ENCODE data around the gene PRKG1. TPM values are rescaled to one million over a fixed set of nuclear protein-coding genes. Genes with fewer than 3 reads are reported as not detected.

Gene PRKG1
- total RNA-seq, 2 experiments from 2014 or later = not detected

DNA sequence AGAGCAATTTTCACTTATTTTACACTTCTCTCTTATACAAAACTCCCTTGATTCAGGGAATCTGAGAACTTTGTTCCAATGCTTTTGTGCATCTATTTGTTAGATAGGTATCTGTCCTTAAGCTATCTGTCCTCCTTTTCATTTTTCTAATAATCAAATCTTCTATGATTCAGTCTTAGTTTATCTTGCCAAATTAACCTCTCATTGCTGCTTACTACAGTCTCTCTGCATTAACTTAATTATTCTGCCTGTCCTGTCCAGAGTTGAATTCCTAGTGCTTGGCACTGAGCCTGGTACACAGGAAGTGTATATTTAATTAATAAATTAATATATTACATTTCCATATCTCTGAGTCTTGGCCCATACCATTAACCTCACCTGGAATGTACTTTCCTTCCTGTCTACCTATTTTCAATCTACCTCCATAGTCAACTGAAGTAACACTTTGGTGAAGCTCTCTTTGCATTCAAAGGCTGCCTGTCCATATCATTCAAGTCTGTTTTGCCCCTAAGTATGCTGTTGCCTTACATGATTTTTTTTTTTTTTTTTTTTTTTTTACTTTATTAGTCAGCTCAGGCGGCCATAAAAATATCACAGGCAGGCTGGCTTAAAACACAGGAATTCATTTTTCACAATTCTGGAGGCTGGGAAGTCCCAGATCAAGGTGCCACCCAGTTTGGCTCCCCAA is 691.1 kb downstream of the PRKG1 start:
- Mint-ChIP-seq H3K4me3 (no peak overlapping the region), H3K9me3 (peaks cover 9% of the 10 kb centered on the region), H3K36me3 (ENCODE audit: low read depth) (no peaks in the 10 kb centered on the region), H3K4me1 (ENCODE audit: low read depth) (no peaks in the 10 kb centered on the region), H3K27ac (no peak overlapping the region), H3K27me3 (ENCODE audit: low read depth) (no peaks in the 10 kb centered on the region)
- CTCF ChIA-PET = interaction anchor here (0.6 to 1.4 kb wide), 3 partner anchors 9 to 54 kb away, joined by 3 to 4 read pairs (median 3); no protein-coding TSS in a partner anchor
- intact Hi-C loops (cut with micrococcal nuclease) = no loop called here
- no peak for DNase-seq

DNA sequence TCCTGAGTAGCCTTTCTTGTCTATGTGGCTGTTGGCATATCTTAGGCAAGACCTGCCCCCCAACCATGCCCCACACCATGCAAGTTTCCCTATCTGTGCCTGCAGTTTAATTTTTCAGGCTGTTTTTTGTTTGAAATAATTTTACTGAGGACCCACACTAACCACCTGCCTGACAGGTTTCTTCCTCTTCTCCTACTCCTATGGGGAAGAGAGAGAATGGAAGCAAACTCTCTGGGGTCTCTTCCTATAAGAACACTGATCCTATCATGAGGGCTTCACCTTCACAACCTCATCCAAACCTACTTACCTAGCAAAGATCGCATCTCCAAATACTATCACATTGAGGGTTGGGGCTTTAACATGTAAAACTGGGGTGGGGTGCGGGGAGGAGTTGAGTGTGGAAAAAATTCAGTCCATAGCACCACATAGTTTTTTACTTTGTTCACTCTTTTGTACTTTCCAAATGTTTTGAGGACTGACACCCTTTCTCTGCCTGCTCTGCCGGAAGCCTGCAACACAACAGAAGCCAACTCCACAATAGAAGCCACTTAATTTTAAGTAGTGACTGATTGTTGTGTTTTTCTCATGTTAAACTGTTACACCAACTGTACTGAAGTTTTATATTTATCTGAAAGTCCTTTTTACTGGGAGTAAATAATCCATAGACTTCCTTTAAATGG is 692.3 kb downstream of the PRKG1 start:
- no peak overlapping the region for H3K4me3 Mint-ChIP-seq
- intact Hi-C loops (cut with micrococcal nuclease) = no loop called here
- peaks cover 9% of the 10 kb centered on the region for H3K9me3 Mint-ChIP-seq
- H3K36me3 Mint-ChIP-seq (ENCODE audit: low read depth) = no peaks in the 10 kb centered on the region
- no peaks in the 10 kb centered on the region for H3K27me3 Mint-ChIP-seq (ENCODE audit: low read depth)
- CTCF ChIA-PET = no interaction called here
- no peak for DNase-seq
- H3K27ac Mint-ChIP-seq = no peak overlapping the region
- no peaks in the 10 kb centered on the region for H3K4me1 Mint-ChIP-seq (ENCODE audit: low read depth)

DNA sequence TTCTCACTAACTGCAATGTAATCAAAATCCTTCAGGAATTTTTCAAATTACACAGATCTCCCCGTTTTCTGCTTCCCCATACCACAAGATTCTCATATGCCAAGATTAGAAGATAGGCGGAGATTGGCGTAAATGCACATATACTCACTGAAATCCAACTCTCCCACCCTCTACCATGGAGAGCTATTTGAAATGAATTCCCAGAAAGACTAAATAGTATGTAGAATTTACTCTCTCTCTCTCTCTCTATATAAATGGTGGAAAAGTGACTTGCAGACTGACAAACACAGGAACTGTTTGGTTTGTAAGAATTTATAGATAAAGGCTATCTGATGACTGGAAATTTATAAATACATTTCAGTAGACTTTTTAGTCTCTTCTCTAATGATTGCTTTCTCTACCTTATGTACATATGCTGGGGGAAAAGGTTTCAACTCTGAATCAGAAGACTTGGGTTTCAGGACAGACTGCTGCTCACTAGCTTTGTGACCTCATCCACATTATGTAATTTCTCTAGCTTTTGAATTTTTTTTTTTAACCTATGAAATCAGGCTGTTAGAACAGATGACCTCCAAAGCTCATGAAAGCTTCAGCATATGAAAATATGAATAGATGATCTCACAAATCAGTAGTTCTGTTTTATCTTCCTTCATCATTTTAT is 692.9 kb downstream of the PRKG1 start:
- no peaks in the 10 kb centered on the region for H3K27me3 Mint-ChIP-seq (ENCODE audit: low read depth)
- no peaks in the 10 kb centered on the region for H3K36me3 Mint-ChIP-seq (ENCODE audit: low read depth)
- peaks cover 9% of the 10 kb centered on the region for H3K9me3 Mint-ChIP-seq
- DNase-seq = no peak
- intact Hi-C loops (cut with micrococcal nuclease) = no loop called here
- no peaks in the 10 kb centered on the region for H3K4me1 Mint-ChIP-seq (ENCODE audit: low read depth)
- CTCF ChIA-PET = no interaction called here
- no peak overlapping the region for H3K27ac Mint-ChIP-seq
- H3K4me3 Mint-ChIP-seq = no peak overlapping the region

DNA sequence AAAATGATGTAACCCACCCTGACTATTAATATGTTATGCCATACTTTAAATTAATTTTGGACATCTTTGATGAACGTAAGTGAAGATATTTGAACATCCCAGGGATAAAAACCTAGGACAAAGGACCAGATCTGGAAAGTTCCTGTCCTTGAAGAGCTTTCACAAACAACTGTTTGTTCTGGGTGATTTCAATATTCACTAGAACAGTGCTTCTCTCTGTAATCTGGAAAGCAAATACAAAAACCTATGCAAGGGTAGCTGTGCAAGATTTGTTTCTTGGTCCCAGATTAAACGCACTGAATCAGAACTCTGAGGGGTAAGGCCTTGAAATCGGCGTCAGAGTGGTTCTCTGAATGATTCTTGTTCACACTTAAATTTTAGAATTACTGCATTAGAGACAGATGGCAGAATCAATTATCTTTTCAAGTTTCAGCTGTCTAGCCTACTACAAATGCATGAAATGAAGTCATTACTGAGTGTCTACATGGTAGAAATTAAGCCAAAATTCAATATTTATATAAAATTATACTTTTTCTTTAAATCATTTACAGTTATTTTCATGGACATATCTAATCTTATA is 694.7 kb downstream of the PRKG1 start:
- Mint-ChIP-seq H3K27me3 (ENCODE audit: low read depth) (no peaks in the 10 kb centered on the region), H3K36me3 (ENCODE audit: low read depth) (no peaks in the 10 kb centered on the region), H3K4me1 (ENCODE audit: low read depth) (peaks cover 2% of the 10 kb centered on the region), H3K4me3 (no peak overlapping the region), H3K27ac (no peak overlapping the region), H3K9me3 (peaks cover 9% of the 10 kb centered on the region)
- CTCF ChIA-PET = no interaction called here
- intact Hi-C loops (cut with micrococcal nuclease) = no loop called here
- DNase-seq = no peak

DNA sequence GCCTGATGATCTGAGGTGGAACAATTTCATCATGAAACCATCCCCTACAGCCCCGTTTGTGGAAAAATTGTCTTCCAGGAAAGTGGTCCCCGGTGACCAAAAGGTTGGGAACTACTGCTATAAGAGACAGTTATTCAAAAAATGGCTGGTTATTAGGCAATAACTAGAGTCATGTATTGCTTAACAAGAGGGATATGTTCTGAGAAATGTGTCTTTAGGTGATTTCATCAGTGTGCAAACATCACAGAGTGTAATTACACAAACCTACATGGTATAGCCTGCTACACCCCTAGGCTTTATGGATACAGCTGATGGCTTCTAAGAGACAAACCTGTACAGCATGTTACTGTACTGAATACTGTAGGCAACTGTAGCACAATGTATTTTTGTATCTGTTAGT is 696.4 kb downstream of the PRKG1 start:
- no peak overlapping the region for H3K4me3 Mint-ChIP-seq
- intact Hi-C loops (cut with micrococcal nuclease) = no loop called here
- no peak for DNase-seq
- CTCF ChIA-PET = no interaction called here
- H3K36me3 Mint-ChIP-seq (ENCODE audit: low read depth) = no peaks in the 10 kb centered on the region
- no peak overlapping the region for H3K27ac Mint-ChIP-seq
- H3K9me3 Mint-ChIP-seq = peaks cover 9% of the 10 kb centered on the region
- peaks cover 2% of the 10 kb centered on the region for H3K4me1 Mint-ChIP-seq (ENCODE audit: low read depth)
- no peaks in the 10 kb centered on the region for H3K27me3 Mint-ChIP-seq (ENCODE audit: low read depth)

DNA sequence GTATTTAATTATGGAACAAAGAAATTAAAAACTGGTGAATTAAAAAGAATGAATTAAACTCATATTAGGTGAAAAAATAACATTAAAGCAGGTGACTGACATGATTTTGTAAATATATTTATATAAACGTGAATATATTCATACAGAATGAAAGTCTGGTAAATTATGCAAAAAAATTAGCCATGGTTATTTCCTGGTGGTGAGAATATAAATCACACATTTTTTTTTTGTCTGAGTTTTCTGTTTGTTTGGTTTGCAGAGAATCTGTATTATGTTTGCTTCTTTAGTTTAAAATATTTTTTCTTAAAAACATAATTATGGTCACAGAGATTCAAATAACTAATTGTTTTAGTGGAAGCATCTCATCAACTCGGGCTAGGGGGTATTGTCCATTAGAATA is 698.1 kb downstream of the PRKG1 start:
- no peak overlapping the region for H3K27ac Mint-ChIP-seq
- H3K4me1 Mint-ChIP-seq (ENCODE audit: low read depth) = peaks cover 2% of the 10 kb centered on the region
- H3K4me3 Mint-ChIP-seq = no peak overlapping the region
- DNase-seq = no peak
- no peaks in the 10 kb centered on the region for H3K36me3 Mint-ChIP-seq (ENCODE audit: low read depth)
- no peaks in the 10 kb centered on the region for H3K9me3 Mint-ChIP-seq
- intact Hi-C loops (cut with micrococcal nuclease) = no loop called here
- CTCF ChIA-PET = no interaction called here
- no peaks in the 10 kb centered on the region for H3K27me3 Mint-ChIP-seq (ENCODE audit: low read depth)

DNA sequence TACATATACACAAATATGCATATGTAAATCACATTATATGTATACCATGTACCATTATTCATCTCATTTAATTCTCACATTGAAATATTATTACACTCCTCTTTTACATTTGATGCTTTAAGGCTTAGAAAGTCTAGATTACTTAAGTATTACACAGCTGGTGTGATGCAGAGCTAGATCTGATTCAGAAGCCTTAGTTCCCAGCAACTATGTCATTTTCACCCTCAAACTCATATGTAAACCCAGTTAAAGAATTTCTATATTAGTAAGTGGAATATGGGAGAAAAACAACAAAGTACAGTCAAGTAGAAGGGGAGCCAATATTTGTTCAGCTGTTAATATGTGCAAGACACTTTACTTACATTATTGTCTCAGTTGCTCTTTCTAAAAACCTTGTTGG is 699.4 kb downstream of the PRKG1 start:
- intact Hi-C loops (cut with micrococcal nuclease) = no loop called here
- H3K27me3 Mint-ChIP-seq (ENCODE audit: low read depth) = no peaks in the 10 kb centered on the region
- DNase-seq = no peak
- CTCF ChIA-PET = interaction anchor here (1.4 kb wide), 1 partner anchor 9 kb away, joined by 4 read pairs; no protein-coding TSS in a partner anchor
- H3K4me3 Mint-ChIP-seq = no peak overlapping the region
- no peaks in the 10 kb centered on the region for H3K36me3 Mint-ChIP-seq (ENCODE audit: low read depth)
- H3K4me1 Mint-ChIP-seq (ENCODE audit: low read depth) = peaks cover 2% of the 10 kb centered on the region
- H3K9me3 Mint-ChIP-seq = no peaks in the 10 kb centered on the region
- H3K27ac Mint-ChIP-seq = no peak overlapping the region

DNA sequence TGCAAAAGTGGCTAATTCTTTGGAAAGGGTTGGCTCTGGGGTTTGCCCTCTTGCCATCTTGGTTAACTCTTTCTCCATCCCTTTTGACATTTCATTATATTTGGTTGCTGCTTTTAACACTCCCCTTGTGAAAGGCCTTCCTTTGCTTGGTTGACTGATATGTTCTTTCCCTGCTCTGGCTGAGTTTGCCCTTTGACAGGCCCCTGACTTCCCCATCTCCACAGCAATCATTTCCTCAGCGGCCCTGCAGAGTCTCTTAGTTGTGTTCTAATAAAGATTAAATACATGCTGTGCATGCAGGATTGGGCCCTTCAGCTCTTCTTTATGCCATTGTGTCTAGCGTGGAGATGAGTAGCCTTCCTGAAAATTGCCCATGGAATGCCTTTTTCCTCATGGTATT is 709.7 kb downstream of the PRKG1 start:
- Mint-ChIP-seq H3K27ac (no peak overlapping the region), H3K9me3 (no peaks in the 10 kb centered on the region), H3K4me1 (ENCODE audit: low read depth) (no peaks in the 10 kb centered on the region), H3K27me3 (ENCODE audit: low read depth) (no peaks in the 10 kb centered on the region), H3K4me3 (no peak overlapping the region), H3K36me3 (ENCODE audit: low read depth) (no peaks in the 10 kb centered on the region)
- DNase-seq = no peak
- CTCF ChIA-PET = no interaction called here
- intact Hi-C loops (cut with micrococcal nuclease) = no loop called here

DNA sequence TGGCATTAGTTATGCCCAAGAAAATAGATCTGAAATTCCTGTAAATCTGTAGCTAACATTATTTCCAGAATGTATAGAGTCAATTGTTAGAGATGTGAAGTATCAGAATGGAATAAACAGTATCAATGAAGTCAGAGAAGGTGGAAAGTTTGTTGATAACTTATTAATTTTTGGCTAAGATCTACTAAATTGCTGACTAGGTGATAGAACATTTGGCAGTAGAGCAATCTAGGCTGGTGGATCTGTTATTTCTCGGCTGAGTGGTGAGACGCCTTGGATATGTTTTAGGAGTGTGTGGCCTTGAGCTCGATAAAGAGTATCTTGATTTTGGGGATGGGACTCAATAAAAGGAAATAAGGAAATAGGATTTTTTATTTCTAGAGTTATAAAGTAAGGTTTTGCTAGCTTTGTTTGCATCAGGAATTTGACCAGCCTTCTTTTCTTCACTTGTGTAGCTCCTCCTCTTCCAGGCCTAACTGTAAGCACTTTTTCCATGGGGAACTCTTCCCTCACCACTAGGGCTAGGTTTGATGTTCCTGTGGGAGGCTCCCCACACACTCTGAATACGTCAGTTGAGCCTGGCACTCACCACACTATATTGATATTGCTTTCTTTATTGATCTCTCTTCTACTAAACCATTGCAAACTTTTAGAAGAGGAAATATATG is 711.9 kb downstream of the PRKG1 start:
- Mint-ChIP-seq H3K4me1 (ENCODE audit: low read depth) (no peaks in the 10 kb centered on the region), H3K36me3 (ENCODE audit: low read depth) (no peaks in the 10 kb centered on the region), H3K27me3 (ENCODE audit: low read depth) (peaks cover 4% of the 10 kb centered on the region), H3K27ac (no peak overlapping the region), H3K9me3 (no peaks in the 10 kb centered on the region), H3K4me3 (no peak overlapping the region)
- no peak for DNase-seq
- intact Hi-C loops (cut with micrococcal nuclease) = no loop called here
- CTCF ChIA-PET = no interaction called here

DNA sequence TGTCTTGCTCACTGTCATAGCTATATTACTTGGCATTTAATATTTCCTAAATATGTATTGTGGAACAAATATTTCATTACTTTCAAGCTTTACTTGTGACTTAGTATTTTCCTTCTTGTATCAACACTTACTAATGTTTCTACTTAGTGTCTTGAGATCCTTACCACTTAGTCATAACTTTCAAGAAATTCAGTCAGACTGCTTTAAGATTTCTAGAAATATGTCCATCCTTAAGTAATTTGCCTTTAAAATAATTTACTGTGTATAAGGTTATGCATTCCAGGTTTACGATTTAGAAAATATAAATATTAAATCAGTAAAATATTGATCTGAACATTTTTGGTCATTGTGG is 712.4 kb downstream of the PRKG1 start:
- CTCF ChIA-PET = no interaction called here
- H3K4me3 Mint-ChIP-seq = no peak overlapping the region
- peaks cover 4% of the 10 kb centered on the region for H3K27me3 Mint-ChIP-seq (ENCODE audit: low read depth)
- no peaks in the 10 kb centered on the region for H3K36me3 Mint-ChIP-seq (ENCODE audit: low read depth)
- H3K4me1 Mint-ChIP-seq (ENCODE audit: low read depth) = no peaks in the 10 kb centered on the region
- DNase-seq = no peak
- no peak overlapping the region for H3K27ac Mint-ChIP-seq
- H3K9me3 Mint-ChIP-seq = peaks cover 3% of the 10 kb centered on the region
- intact Hi-C loops (cut with micrococcal nuclease) = no loop called here

DNA sequence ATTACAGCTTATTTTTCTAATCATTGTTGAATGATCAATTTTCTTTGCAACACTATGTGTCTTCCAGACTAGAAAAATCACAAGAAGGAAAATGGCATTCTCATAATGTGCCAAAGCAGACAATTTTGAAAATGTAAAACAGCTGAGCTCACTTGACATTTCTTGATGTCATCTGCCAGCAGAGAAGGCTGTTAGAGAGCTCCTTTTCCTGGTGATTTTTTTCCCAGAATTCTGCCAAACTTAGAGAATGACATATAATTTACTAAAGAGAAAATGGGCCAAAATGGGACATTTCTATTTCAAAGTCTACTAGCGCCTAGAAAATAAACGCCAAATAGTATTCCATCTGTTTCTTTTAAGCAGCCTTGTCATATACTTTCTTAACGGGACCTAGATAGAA is 714.0 kb downstream of the PRKG1 start:
- Mint-ChIP-seq H3K27ac (no peak overlapping the region), H3K9me3 (peaks cover 16% of the 10 kb centered on the region), H3K4me1 (ENCODE audit: low read depth) (no peaks in the 10 kb centered on the region), H3K4me3 (no peak overlapping the region), H3K36me3 (ENCODE audit: low read depth) (no peaks in the 10 kb centered on the region), H3K27me3 (ENCODE audit: low read depth) (peaks cover 4% of the 10 kb centered on the region)
- DNase-seq = no peak
- CTCF ChIA-PET = no interaction called here
- intact Hi-C loops (cut with micrococcal nuclease) = no loop called here

DNA sequence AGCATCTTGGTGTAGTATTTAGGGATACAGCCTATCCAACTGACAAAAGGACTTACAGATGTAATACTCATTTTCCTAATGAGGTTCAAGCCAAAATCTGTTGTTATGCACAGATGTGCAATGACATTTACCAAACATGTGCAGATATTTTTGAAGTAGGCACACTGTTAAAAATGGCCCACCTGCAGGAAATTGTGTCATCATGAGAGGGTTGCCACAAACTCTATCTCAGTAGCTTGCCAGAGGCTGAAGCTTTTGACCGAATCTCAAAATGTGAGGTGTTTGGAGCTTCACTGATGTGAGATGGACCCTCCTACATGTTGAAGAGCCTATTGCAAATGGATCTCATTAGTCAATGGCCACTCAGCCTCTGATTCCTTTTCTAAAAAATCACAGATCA is 714.8 kb downstream of the PRKG1 start:
- no peaks in the 10 kb centered on the region for H3K36me3 Mint-ChIP-seq (ENCODE audit: low read depth)
- no peak overlapping the region for H3K27ac Mint-ChIP-seq
- no peak overlapping the region for H3K4me3 Mint-ChIP-seq
- DNase-seq = no peak
- no peaks in the 10 kb centered on the region for H3K4me1 Mint-ChIP-seq (ENCODE audit: low read depth)
- peaks cover 4% of the 10 kb centered on the region for H3K27me3 Mint-ChIP-seq (ENCODE audit: low read depth)
- peaks cover 18% of the 10 kb centered on the region for H3K9me3 Mint-ChIP-seq
- CTCF ChIA-PET = no interaction called here
- intact Hi-C loops (cut with micrococcal nuclease) = no loop called here

Measured in activated naive CD4-positive, alpha-beta T cell treated with anti-CD3 and anti-CD28 coated beads for 36 hours (primary cell).